Muscle layer of colon (tissue), 2 donors: ENCODE data around the gene CPT1B.

Experiments
- H3K27ac ChIP-seq: one replicate; pipeline ENCODE4 v1.7.0; 2013; ENCODE audit warnings: low read depth, mild to moderate bottlenecking, low read length, moderate library complexity
- H3K27me3 ChIP-seq, 2 donors: one replicate each; pipeline ENCODE4 v1.7.0; 2013; ENCODE audit warnings: low read length in 2 of 2, mild to moderate bottlenecking in 2 of 2; ENCODE audit not compliant: insufficient read depth in 2 of 2, control insufficient read depth in 1 of 2
- H3K36me3 ChIP-seq: one replicate; pipeline ENCODE4 v1.7.0; 2013; ENCODE audit warnings: mild to moderate bottlenecking, low read length; ENCODE audit not compliant: insufficient read depth
- H3K4me1 ChIP-seq: one replicate; pipeline ENCODE4 v1.7.0; 2013; ENCODE audit warnings: mild to moderate bottlenecking, low read length; ENCODE audit not compliant: insufficient read depth
- H3K4me3 ChIP-seq, 2 donors: one replicate each; pipeline ENCODE4 v1.7.0; 2013; ENCODE audit warnings: low read length in 2 of 2, low read depth in 1 of 2, mild to moderate bottlenecking in 1 of 2, moderate library complexity in 1 of 2
- H3K9ac ChIP-seq: one replicate; pipeline ENCODE4 v1.7.0; 2013; ENCODE audit warnings: low read length
- H3K9me3 ChIP-seq: one replicate; pipeline ENCODE4 v1.7.0; 2013; ENCODE audit warnings: mild to moderate bottlenecking, low read length
- donor health status: abdominal sarcoma.
- donor health status: Adenocarcinoma of cecum.

The CPT1B gene

DNA sequence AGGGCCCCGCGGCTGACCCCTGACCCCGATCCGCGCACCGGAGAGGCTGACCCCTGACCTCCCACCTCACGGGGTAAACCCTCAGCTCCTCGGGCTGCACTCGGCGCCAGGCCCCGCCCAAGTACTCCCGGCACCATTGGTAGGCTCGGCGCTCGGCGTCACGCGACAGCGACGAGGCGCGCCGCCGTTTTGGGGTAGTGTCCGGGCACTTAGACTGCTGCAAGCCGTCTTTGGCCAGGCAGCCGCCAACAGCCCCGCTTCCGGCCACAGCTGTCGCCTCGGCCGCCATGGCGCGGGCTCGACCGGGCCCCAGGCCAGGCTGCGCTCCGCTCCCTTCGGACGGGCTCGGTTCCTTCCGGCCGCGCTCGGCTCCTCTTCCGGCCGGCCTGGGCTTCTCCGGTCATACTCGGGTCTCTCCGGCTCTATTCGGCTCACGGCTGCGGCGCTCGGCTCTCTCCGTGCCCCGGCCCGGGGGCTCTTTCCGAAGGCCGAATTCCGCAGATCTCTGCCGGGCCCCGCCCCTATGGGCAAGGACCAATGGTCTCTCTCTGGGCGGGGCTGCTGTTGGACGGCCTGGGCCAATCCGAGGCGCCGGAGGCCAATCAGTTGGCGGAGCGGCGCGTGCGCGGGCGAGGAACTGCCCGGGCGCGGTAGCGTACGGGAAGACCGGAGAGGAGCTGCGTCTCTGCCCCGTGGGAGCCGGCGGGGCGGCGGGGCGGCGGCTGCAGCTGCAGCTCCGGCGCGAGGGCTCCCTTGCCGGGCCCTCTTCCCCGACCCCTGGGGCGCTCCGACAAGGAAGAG is 4.5 kb upstream of the CPT1B start, which contains the start of gene CHKB:
Gene CHKB, minus strand, starts transcription at position 357 of the 801 bp plus-strand sequence. Its CDS starts 68 bp downstream, at position 289.
- H3K9me3 ChIP-seq: no peaks in the 10 kb centered on the region
- H3K4me1 ChIP-seq: peaks cover 26% of the 10 kb centered on the region
- peaks cover 0 to 8% of the 10 kb centered on the region in 2 donors for H3K27me3 ChIP-seq
- peak within 1 kb of the TSS; percentile 79 to 95 for H3K4me3 ChIP-seq
- H3K36me3 ChIP-seq: peaks cover 4% of the 10 kb centered on the region
- peak within 1 kb of the TSS; percentile 84 for H3K27ac ChIP-seq
- H3K9ac ChIP-seq: peak within 1 kb of the TSS; percentile 67

DNA sequence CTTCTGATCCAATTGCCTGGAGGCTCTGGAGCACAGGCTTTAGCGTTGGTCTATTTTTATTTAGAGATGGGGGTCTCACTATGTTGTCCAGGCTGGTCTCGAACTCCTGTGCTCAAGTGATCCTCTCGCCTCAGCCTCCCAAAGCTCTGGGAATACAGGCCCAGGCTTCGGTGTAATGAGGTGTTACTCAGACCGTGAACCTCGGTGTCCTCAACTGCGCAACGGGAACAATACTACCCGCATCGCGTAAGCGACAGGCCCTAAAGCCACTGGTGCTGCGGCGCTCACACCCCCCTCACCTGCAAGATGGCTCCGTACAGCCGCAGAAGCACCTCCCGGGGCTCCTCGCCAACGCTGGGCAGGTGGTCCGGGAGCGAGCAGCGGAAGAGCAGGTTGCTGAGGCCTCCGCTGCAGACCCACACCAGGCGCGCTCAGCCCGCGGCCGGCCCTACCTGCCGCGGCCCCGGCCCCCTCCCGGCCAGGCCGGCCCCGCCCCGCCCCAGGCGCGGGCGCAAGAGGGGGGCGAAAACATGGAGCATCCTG is 3.8 kb upstream of the CPT1B start:
- Histone ChIP-seq H3K27ac (peak overlapping the region; percentile 84), H3K9ac (peak overlapping the region; percentile 67), H3K4me3 (peak overlapping the region; percentile 79 to 95), H3K27me3 (peaks cover 0 to 13% of the 10 kb centered on the region in 2 donors), H3K36me3 (peaks cover 4% of the 10 kb centered on the region), H3K9me3 (no peaks in the 10 kb centered on the region), H3K4me1 (peaks cover 26% of the 10 kb centered on the region)

DNA sequence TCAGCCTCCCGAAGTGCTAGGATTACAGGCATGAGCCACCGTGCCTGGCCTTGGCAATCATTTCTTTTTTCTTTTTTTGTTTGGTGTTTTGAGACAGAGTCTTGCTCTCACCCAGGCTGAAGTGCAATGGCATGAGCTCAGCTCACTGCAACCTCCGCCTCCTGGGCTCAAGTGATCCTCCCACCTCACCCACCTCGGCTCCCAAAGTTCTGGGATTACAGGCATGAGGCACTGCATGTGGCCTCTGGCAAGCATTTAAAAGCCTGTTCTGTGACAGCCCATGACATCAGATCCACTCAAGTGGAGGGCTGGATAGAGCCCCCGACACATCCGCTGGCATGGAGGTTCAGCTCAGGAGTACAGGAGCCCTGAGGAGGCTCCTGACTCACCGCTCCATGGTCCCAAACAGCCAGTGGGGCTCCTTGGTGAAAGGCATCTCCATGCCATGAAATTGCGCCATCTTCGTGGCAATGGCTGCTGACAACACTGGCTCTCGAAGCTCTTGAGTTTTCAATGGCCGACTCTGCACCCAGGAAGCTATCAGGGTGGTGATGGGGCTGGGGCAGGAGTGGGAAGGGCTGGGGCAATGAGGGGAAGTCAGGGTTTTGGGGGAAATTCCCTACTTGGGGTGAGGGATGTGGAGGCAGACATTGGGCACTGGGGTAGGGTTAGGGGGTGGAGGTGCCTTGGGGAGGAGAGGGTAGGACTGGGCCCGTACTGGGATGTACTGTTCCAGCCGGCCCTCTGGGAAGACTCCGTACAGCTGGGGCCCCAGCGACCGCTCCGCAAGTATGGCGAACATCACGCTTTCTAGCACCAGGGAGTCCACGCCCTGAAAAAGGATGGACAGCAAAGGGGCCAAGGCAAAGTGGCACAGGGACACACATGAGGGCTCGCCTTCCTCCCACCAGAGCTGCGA is 3.1 kb upstream of the CPT1B start:
- Histone ChIP-seq H3K9ac (peak overlapping the region; percentile 67), H3K27ac (no peak overlapping the region), H3K27me3 (peaks cover 0 to 15% of the 10 kb centered on the region in 2 donors), H3K4me1 (peaks cover 26% of the 10 kb centered on the region), H3K4me3 (peak overlapping the region; percentile 79 to 95), H3K9me3 (no peaks in the 10 kb centered on the region), H3K36me3 (peaks cover 4% of the 10 kb centered on the region)

DNA sequence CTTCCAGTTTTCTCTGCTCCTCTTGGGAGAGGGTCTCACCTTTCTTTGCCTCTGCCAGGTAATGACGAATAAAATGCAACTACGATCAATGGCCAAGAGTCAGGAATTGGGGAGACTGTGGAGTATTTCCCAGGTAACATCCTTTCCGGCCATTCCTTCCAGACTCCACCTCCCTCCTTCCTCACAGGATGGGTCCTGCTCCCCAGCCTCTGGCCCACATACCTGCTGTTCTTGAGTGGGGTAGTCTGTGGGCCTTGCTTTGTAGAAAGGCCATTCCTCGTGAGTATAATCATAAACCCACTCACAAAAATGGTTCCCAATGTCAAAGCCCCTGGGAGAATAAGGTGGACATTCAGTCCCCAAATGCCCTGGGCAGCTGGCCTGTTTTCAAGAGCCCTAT is 1.5 kb upstream of the CPT1B start:
- Histone ChIP-seq H3K4me3 (no peak overlapping the region), H3K27ac (no peak overlapping the region), H3K36me3 (peaks cover 4% of the 10 kb centered on the region), H3K4me1 (peaks cover 26% of the 10 kb centered on the region), H3K9ac (no peak overlapping the region), H3K9me3 (no peaks in the 10 kb centered on the region), H3K27me3 (peaks cover 0 to 15% of the 10 kb centered on the region in 2 donors)

DNA sequence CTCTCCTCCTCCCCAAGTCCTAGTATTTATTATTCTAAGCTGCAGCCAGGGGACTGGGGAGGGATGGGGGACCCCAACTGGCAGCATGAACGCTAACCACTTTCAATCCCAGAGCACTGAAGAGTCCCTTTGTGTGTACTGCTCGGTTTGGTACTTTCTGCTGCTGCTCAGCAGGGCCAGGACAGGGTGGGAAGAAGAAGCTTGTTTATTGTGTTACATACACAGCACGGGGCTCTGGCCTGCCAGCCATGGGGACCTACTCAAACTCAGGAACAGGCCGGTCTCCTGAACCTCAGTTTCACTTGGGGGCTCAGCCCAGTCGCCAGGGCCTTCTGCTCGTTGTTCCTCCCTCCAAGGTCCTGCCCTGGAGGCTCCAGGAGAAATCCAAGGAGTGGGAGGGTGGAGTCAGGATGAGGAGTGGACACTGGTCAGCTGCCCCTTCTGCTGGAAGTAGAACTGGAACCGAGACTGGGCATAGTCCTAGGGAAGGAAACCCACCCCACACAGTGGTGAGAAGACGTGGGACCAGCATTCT is 616 bp upstream of the CPT1B start:
- Histone ChIP-seq H3K9me3 (no peaks in the 10 kb centered on the region), H3K27me3 (peaks cover 0 to 15% of the 10 kb centered on the region in 2 donors), H3K36me3 (peaks cover 4% of the 10 kb centered on the region), H3K4me3 (no peak overlapping the region), H3K27ac (no peak overlapping the region), H3K4me1 (peaks cover 24% of the 10 kb centered on the region), H3K9ac (no peak overlapping the region)

DNA sequence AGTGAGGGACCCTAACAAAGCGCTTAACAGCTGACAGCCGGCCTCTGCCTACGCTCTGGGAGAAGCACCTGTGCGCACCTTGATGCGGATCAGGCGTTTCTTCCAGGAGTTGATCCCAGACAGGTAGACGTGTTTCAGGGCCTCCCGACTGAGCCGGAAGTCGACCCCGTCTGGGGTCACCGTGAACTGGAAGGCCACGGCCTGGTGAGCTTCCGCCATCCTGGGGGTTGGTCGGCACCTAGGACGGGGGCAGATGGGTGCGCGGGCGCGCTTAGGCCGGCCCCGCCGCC is 585 bp downstream of the CPT1B start:
- H3K36me3 ChIP-seq: peaks cover 4% of the 10 kb centered on the region
- H3K27ac ChIP-seq: no peak overlapping the region
- H3K4me3 ChIP-seq: no peak overlapping the region
- no peaks in the 10 kb centered on the region for H3K9me3 ChIP-seq
- no peak overlapping the region for H3K9ac ChIP-seq
- peaks cover 0 to 15% of the 10 kb centered on the region in 2 donors for H3K27me3 ChIP-seq
- peaks cover 18% of the 10 kb centered on the region for H3K4me1 ChIP-seq

DNA sequence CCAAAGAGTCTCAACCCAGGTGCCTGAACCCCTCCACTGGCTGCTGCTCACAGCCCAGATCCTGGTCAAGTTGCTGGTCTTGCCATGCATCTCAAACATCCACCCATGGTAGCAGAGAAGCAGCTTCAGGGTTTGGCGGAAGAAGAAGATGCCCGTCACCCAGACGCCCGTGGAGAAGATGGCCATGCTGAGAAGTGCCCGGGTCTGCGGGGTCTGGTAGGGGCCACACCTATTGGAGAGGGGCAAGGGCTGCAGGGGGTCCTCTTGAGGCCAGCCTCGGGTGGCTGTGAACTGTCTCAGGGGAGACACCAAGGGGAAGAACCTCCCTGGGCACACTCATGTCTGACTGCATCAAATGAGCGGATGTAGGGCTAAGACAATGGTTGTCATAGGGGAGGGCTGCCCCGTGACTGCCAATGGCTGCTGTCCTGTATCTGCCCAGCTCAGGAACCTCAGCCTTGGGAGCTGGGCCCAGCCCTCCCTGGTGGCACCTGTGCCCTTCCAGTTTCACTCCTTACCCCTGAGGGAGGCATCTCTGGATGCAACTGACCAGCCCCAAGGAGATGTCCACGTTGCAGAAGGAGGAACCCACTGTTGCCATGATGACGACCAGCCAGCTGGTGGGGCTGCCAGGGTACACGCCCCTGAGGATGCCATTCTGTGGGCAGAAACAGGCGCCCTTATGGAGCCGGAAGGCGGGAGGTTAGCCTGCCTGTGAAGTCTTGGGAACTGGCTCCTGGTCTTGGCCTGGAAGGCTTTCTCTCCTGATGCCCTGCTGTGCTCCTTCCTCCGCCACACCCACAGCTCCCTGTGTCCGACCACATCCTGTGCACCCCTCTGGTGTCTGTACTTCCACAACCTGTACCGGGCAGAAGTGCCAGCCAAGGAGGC is 1.2 kb downstream of the CPT1B start:
- Histone ChIP-seq H3K9ac (no peak overlapping the region), H3K4me1 (peaks cover 18% of the 10 kb centered on the region), H3K27me3 (peaks cover 0 to 15% of the 10 kb centered on the region in 2 donors), H3K36me3 (peaks cover 4% of the 10 kb centered on the region), H3K27ac (no peak overlapping the region), H3K4me3 (no peak overlapping the region), H3K9me3 (no peaks in the 10 kb centered on the region)

DNA sequence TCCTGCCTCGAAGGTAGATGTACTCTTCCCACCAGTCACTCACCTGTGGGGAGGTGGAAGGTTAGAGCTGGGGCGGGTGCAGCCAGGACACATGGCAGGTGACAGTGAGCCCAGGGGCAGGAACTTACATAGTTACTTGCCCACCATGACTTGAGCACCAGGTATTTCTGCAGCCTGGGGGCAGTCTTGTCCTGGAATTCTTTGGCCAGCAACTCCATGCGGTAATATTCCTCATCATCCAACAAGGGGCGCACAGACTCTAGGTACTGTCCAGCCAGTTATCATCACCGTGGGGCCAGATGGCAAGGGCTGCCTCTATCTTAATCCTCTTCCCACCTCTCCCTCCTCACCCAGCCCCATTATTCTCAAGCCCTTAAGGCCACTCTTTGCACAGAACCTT is 2.2 kb downstream of the CPT1B start:
- peaks cover 4% of the 10 kb centered on the region for H3K36me3 ChIP-seq
- peaks cover 0 to 15% of the 10 kb centered on the region in 2 donors for H3K27me3 ChIP-seq
- no peak overlapping the region for H3K4me3 ChIP-seq
- H3K4me1 ChIP-seq: peaks cover 9% of the 10 kb centered on the region
- H3K27ac ChIP-seq: no peak overlapping the region
- no peaks in the 10 kb centered on the region for H3K9me3 ChIP-seq
- H3K9ac ChIP-seq: no peak overlapping the region

DNA sequence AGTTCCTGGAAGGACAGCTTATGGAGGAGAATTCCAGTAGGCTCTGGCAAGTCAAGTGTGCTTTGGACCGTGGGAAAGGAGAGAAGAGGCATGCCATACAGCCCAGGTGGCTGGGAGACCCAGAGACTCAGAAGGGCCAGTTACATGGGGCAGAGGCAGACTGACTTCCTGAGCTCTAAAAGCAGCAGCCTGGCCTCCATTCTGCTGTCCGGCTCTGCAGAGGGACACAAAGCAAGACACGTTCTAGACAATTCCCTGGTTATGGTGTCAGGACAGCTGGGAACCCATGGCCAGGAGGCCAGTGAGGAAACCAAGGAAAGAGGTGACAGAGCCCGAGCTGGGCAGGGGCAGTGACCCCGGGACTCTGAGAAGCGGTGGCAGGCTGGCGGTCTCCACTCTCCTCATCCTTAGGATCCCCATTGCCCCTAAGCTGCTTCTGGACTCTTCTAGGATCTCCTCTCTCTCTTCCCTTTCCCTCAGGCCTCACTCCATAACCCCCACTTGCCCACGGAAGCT is 2.7 kb downstream of the CPT1B start:
- Histone ChIP-seq H3K4me1 (peaks cover 8% of the 10 kb centered on the region), H3K9ac (no peak overlapping the region), H3K9me3 (no peaks in the 10 kb centered on the region), H3K4me3 (no peak overlapping the region), H3K27me3 (peaks cover 0 to 15% of the 10 kb centered on the region in 2 donors), H3K27ac (no peak overlapping the region), H3K36me3 (peaks cover 3% of the 10 kb centered on the region)

DNA sequence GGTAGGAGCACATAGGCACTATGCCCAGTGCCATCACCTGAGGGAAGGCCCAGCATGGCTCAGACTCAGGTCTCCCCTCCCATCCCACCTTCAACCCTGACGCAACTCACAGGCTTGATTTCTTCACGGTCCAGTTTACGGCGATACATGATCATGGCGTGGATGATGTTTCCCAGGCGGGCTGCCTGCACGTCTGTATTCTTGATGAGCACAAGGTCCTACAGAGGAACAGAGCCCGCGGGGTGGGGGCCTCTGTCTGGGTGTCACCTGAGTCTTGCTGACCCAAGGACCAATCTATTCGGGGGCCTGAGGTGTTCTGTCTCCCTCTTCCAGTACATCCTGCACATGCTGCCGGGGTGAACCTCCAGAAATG is 3.9 kb downstream of the CPT1B start:
- Histone ChIP-seq H3K27me3 (peaks cover 0 to 15% of the 10 kb centered on the region in 2 donors), H3K4me3 (no peak overlapping the region), H3K9ac (no peak overlapping the region), H3K27ac (no peak overlapping the region), H3K4me1 (peaks cover 8% of the 10 kb centered on the region), H3K9me3 (no peaks in the 10 kb centered on the region), H3K36me3 (no peaks in the 10 kb centered on the region)
